ENCODE data around the gene PDE6A.
A peak's percentile ranks its signal among the peaks of the same experiment; 100 is the strongest.

PDE6A gene

DNA sequence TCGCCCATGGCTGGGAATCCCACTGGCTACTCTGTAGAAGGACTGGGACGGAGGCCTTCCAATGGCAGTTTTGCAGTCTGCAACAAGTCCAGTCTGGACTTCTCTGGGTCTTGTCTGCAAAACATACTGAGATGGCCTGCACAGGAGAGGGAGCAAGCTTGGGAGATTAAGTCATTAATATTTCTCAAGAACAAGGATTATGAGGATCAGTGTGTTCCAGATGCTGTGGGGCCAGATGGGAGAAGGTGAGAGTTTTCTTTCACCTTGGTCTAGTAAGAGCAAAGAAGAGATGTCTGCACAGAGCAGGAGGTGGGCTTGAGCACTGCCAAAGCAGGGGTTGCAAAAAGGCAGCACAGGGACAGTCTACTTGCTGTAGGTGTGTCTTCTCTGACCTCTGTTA, at the start of gene PDE6A:
Gene PDE6A (minus strand): TSS at position 128 of the 400 bp plus-strand sequence. CDS start 120 bp downstream, at position 8.
- no peak for DNase-seq (ENCODE audit: low read depth in 2 of 2)

DNA sequence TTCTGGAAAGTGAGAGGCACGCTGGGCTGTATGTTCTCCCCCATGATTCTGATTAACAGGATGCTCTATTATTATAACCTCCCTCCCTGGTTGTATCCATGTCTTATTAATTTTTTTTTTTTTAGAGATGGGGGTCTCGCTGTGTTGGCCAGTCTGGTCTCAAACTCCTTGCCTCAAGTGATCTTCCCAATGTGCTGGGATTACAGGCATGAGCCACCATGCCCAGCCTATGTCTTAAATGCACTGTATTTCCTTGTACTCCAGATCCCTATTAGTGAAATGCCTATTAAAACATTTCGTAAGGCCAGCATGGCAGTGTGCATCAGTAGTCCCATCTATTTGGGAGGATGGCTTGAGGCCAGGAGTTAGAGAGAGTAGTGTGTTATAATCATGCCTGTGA, 48.9 kb upstream of the PDE6A start:
- DNase-seq (ENCODE audit: low read depth in 2 of 2), result no peak

DNA sequence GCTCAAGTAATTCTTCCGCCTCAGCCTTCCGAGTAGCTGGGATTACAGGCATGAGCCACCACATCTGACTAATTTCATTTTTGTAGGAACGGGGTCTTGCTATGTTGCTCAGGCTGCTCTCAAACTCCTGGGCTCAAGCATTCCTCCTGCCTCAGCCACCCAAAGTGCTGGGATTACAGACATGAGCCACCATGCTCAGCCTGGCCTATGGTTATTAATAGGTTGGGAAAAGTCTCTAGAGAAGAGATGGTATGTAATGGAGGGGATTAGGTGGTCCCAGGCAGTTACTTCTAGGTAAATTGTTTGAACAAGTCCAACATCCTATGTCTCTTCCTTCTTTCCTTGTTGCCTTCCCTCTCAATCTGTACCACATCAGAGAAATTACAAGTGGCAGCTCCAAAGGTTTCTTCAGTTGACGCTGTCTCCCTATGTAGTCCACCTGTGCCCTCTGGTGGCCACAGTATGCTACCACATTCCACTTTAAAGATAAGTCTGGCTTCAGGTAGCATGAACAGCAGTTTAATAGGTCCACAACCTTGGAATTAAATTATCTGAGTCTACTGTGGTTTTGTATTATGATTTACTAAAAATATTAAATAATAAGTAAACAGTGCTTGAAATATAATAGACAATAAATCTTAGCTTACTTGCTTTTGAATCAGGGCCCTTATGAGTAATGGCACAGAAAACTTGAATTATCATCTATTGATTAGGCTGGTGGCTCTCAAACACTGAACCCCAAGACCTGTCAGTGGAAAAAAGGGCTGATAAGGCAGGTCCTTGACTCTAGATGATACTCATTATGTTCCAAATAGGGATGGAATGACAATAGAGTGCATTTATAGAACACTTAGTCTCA, 46.2 kb upstream of the PDE6A start:
- peak; percentile 29 to 55 for DNase-seq (ENCODE audit: low read depth in 2 of 2)

DNA sequence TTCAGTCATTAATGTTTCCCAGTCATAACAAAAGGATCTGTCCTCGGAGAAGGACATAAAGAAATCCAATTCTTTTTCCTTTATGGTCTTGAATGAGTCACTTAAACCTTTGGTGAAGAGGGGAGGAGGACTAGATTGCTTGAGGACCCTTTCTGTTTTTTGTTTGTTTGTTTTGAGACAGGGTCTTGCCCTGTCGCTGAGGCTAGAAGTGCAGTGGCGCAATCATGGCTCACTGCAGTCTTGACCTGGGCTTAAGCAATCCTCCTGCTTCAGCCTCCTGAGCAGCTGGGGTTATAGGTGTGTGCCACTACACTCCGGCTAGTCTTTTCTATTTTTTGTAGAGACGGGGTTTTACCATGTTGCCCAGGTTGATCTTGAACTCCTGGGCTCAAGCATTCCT, 43.5 kb upstream of the PDE6A start:
- DNase-seq (ENCODE audit: low read depth in 2 of 2), result no peak

DNA sequence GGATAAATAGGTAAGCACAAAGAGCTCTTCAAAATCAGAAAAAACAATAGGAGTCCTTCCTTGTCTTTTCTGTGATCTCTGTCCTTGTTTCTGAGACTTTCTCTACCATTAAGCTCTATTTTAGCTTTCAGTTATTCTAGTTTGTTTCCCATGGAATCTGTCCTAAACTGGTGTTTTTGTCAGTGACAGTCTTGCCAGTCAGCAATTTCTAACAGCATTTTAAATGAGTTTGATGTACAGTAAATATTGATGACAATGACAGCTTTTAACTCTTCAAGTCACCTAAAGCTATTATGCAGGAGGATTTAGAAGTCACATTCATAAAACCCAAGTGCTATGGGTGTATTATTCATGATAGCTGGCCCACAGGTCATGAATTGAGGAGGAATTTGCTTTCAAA, 37.9 kb upstream of the PDE6A start:
- no peak for DNase-seq (ENCODE audit: low read depth in 2 of 2)

DNA sequence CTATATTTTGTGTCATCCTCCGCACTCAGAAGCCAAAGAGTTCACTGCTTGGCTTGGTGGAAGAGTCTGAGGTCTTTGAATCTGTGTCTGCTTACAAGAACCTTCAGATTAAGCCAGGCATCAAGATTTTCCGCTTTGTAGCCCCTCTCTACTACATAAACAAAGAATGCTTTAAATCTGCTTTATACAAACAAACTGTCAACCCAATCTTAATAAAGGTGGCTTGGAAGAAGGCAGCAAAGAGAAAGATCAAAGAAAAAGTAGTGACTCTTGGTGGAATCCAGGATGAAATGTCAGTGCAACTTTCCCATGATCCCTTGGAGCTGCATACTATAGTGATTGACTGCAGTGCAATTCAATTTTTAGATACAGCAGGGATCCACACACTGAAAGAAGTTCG, 36.6 kb upstream of the PDE6A start:
- no peak for DNase-seq (ENCODE audit: low read depth in 2 of 2)

DNA sequence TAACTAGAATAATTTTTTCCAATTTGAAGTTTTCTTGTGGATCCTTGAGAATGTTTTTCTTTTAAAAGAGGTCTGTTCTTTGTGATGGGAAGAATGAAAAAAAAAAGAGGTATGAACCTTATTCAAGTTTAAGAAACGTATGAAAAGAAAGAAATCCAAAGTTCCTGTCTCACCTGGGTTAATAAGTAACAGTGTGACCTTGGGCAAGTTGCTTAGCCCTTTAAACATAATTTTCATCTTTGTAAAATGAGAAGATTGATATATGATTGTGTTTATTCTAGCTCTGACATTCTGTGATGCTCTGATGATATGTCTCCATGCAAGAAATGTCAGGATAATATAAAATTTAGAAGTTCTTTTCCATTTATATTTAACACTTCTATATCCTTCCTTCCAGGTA, 35.3 kb upstream of the PDE6A start:
- DNase-seq (ENCODE audit: low read depth in 2 of 2), result no peak

DNA sequence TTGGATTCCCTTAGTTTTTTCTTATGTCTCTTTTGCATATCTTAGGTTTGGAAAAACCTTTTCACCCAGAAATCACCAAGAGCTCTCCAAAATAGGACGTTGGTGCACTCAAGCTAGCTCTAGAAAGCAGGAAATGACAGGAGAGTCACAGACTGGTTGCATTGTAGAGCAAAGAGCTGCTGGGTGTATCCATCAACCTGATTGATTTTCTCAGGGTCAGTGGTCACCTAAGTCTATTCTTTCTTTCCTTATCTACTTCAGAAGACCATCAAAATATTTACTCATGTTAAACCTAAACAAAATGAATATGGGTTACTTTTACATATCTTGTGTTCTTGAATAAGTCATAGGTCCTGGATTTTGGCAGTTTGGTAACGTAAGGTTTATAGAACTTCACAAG, 30.8 kb upstream of the PDE6A start:
- DNase-seq (ENCODE audit: low read depth in 2 of 2), result no peak

DNA sequence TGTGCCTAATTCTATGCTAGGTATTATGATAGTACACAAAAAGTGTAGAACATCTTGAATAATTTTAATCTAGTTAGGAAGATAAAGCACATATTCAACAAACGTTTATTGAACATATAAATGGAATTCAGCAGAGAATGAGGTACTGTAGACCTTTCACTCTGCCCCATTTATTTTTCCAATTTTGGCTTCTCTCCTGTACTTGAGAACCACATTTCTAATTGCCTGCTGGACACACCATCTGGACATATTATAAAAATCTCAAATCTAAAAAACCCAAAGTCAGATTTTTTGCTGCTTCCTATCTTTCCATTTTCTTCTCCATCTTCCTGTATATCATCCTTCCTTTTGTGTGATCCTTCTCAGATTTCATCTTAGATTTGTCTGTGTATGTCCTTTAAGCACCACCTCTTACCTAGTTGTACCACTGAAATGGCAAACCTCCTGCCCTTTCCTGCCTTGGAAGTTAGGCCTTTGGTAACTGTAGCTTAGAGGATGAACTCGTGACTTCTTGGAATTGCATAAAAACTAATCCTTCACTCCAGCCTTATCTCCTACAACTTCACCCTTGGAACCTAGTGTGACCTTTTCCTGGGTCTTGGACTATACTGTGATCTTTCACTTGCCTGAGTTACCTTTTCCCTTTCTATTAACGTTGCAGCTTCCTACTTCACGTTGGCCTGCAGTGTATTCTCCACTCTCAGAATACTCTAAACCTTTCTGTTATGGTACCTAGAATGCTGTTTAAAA, 24.8 kb upstream of the PDE6A start:
- no peak for DNase-seq (ENCODE audit: low read depth in 2 of 2)

DNA sequence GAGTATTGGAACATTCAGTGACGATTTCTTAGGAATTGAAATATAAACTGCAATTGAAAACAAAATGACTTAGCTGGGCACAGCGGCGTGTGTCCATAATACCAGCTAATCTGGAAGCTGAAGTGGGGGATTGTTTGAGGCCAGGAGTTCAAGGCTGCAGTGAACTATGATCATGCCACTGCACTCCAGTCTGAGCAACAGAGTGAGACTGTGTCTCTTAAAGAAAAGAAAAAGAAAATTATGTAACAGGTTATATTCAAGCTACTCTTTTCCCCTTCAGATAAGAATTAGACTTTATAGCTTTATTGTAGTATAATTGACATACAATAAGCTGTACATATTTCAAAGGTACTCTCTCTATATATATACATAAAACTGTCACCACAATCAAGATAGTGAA, 22.4 kb upstream of the PDE6A start:
- no peak for DNase-seq (ENCODE audit: low read depth in 2 of 2)

DNA sequence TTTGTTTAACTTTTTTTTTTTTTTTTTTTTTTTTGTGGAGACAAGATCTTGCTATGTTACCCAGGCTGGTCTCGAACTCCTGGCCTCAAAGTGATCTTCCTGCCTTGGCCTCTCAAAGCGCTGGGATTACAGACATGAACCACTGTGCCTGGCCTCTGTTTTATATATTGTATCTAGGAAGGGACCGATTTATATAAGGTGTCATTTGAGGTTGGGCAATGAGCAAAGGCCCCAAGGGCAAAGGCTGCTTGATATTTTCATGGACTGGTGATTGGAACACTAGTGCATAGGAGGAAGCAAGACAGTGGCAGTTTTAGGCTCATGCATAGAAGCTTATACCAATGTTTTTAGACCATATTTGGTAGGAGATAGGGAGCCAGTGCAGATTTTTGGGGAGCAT, 19.1 kb upstream of the PDE6A start:
- no peak for DNase-seq (ENCODE audit: low read depth in 2 of 2)

DNA sequence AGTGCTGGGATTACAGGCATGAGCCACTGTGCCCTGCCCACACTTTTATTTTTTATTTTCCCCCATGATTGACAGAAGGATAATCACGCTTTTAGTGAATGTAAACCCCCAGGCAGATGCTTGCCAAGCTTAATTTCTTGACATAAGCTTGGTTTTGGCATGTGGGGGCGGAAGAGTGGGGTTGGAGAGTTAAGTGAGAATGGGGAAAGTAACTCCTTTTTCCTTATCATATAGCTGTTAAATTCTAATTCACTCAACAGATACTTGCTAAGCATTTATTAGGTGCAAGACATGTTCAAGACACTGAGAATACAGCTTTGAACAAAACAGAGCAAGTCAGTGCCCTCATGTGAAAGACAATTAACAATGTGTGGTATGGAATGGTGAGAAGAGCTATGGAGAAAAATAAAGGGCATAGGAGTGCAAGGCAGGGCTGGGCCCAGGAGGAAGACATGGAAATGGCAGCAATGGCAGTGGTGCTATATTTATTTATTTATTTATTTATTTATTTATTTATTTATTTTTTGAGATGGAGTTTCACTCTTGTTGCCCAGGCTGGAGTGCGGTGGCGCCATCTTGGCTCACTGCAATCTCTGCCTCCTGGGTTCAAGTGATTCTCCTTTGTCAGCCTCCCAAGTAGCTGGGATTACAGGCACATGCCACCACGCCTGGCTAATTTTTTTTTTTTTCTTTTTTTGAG, 18.2 kb upstream of the PDE6A start:
- no peak for DNase-seq (ENCODE audit: low read depth in 2 of 2)

DNA sequence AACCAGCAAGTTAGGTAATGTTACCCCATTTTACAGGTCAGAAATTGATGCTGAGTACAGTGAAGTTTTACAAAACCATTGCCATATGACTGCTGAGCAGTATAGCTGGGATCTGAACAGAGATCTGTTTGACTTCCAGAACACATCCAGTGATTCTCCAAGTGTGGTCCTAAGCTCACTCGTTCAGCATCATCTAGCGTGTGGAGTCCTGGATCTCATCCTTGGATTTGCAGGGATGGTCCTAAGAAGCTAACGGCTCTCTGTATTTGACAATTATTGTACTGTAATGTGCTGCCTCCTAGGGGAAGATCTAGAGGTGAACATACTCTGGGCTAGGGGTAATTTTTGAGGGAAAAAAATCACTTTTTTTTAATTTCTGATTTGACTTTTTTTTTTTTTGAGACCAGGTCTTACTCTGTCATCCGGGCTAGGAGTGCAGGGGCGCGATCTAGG, 17.4 kb upstream of the PDE6A start:
- DNase-seq (ENCODE audit: low read depth in 2 of 2), result no peak

DNA sequence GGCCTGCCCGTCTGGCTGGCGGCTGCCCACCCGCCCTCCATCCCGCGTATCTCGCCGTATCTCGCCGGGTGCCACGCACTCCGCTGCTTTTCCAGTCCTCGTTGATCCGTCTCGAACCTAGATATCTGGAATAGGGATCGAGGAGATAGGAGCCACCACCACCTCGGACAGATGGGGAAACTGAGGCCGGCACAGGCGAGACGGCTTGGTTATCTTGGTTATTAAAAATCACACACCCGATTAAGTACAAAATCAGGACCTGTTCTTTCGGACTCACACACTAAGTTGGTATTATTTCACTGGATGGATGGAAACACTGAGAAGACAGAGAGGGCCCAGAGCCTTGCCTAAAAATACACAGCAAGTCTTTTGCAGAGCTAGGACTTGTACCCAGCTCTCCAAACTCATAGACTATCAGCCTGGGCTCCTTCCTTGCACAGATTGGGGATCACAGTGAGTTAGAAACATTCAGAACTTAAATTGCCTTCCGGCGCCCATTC, 16.6 kb upstream of the PDE6A start:
- no peak for DNase-seq (ENCODE audit: low read depth in 2 of 2)

DNA sequence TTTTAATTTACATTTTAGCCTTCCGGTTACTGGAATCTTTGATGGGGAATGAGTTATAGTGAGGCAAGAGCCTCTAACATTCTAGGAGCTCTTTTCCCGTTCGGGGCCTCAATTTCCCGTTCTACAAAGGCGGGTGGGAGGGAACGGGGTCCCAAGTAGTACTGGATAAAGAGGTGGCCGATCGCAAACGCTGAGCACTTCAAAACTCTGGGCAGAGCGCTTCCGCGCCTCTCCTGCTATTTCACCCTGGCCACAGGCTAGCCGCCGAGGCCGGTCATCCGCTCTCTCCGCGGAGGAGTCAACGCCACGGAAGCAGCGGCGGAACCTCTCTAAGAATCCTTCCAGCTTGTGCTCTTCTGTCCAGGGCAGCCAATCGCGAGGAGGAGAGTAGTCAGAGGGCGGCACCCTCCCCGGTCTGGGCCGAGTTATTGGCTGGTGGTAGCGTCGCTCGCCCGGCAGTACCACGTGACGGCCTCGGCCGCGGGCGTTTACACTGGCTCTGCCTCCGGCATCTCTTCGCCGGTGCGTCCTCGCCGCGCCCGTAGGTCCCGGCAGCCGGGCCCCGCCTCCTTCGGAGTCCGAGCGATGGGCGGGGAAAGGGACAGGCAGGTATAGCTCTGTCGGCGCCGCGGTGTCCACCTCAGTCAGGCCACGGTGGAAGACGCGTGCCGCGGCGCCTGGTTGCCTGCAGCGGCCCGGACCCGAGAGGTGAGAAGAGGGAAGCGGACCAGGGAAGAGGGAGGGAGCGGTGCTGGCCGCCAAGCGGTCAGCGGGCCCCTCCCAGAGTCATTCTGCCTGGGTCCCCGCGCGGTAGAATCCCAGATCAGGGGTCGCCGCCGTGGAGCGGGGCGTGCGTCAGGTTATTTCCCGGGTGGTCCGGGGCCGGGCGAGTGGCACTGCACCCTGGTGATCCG, 15.9 kb upstream of the PDE6A start, which contains the start of gene SLC26A2:
Gene SLC26A2 (plus strand): TSS at position 487 of the 914 bp plus-strand sequence. CDS start 16,895 bp downstream, outside the sequence.
- peak; percentile 90 to 93 for DNase-seq (ENCODE audit: low read depth in 2 of 2)

DNA sequence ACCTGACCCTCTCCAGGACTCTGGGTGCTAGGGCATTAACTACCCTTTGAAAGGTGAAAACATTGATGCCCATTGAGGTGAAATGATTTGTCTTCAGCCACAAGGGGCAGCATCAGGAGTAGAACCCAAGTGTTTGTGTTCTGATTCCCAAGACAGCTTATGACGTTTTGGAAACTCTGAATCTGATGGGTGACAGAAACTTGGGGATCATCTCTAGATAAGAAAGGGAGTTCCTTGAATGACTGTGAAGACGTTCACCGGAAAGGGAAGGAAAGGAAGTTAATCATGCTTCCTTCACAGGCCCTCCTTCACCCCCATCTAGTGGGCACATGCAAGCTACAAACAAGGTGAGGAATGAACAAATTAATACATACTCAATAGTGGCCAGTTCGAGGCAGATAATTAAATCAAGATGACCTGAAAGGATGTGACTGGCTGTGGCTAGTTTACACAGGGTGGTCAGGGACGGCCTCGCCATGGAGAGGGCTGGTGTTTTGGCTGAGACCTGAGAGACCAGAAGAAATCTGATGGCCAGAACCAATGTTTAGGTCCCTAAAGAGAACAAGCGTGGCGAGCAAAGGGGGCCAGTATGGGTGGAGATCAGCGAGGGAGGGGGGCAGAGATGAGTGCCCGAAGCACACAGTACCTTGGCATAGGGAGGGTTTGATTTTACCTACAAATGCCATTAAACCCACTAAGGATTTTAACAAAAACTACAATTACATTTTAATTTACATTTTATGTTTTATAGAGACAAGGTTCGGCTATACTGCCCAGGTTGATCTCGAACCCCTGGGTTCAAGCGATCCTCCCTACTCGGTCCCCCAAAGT, 15.0 kb upstream of the PDE6A start:
- DNase-seq (ENCODE audit: low read depth in 2 of 2), result peak; percentile 25 to 42

DNA sequence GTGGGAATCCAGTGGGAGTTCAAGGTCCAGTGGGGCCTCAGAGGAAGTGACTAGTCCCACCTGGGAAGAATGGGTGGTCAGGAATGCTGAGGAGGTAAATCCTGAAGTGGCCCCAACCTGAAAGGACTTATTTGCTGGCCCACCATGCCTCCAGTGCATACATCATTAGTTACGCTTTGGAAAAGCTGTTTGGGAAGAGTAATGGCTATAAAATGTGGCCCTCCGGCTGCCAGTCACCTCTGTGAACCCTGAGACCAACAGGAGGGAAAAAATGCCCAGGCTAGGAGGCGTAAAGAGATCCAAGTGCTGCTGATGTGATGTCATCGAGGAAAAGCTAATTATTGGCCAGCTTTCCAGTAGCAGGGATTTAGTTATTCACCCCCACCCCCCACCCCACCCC, 13.3 kb upstream of the PDE6A start:
- DNase-seq (ENCODE audit: low read depth in 2 of 2), result no peak

DNA sequence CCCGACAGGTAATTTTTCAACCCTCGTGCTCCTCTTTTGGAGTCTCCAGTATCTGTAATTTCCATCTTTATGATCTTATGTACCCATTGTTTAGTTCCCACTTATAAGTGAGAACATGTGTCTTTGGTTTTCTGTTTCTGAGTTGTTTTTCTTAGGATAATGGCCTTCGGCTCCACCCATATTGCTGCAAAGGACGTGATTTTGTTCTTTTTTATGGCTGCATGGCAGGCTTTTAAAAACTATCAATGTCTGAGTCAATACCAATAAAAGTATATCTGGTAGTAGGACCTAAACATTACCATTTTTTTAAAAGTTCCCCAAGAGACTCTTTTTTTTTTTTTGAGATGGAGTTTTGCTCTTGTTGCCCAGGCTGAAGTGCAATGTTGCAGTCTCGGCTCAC, 12.1 kb upstream of the PDE6A start:
- DNase-seq (ENCODE audit: low read depth in 2 of 2), result no peak

DNA sequence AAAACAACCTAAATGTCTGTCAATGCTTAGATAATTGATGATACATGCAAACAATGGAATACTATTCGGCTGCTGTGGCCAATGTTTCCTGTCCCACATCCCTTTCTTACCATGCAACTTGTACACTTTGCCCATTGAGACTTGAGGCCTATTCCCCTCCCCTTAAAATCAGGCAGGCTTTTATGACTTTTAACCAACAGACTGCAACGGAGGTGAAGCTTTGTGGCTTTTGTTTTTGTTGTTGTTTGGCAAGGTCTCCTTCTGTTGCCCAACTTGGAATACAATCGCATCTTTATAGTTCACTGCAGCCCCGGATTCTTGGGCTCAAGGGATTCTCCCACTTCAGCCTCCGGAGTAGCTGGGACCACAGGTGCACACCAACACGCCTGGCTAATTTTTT, 10.2 kb upstream of the PDE6A start:
- no peak for DNase-seq (ENCODE audit: low read depth in 2 of 2)

All from stimulated activated CD8-positive, alpha-beta memory T cell treated with anti-CD3 and anti-CD28 coated beads, Interleukin-7, amount 100 ng/mL, for 4 hours (primary cell).